HFFc6 (cell line): ENCODE measurements around the gene SCN11A. TPM values are rescaled to one million over a fixed set of nuclear protein-coding genes. Genes with fewer than 3 reads are reported as not detected.
"Not testable (repeated sequence)": the region's sequence is repeated elsewhere in the genome, so short reads cannot be mapped to it uniquely, and the experiment has no call there.

Experiments
- DNase-seq: peaks from one replicate; pipeline ENCODE4 v3.0.0-alpha.2; 2018
- H3K27ac Mint-ChIP-seq: 2 replicates; pipeline ENCODE4 v1.8.0; 2020; ENCODE audit warnings: mild to moderate bottlenecking, mixed read lengths
- H3K27me3 Mint-ChIP-seq: 2 replicates; pipeline ENCODE4 v1.8.0; 2021; ENCODE audit warnings: mild to moderate bottlenecking, moderate library complexity, mixed read lengths; ENCODE audit not compliant: insufficient read depth
- H3K36me3 Mint-ChIP-seq: 2 replicates; pipeline ENCODE4 v1.8.0; 2021; ENCODE audit warnings: low read depth, mixed read lengths
- H3K4me1 Mint-ChIP-seq: 2 replicates; pipeline ENCODE4 v1.8.0; 2020; ENCODE audit warnings: low read depth, mixed read lengths
- H3K4me3 Mint-ChIP-seq: 2 replicates; pipeline ENCODE4 v1.8.0; 2020; ENCODE audit warnings: mild to moderate bottlenecking, moderate library complexity, mixed read lengths
- H3K9me3 Mint-ChIP-seq: 2 replicates; pipeline ENCODE4 v1.8.0; 2020; ENCODE audit warnings: mild to moderate bottlenecking, mixed read lengths
- total RNA-seq, 6 experiments: library from RNA; stranded (reverse); fragmentation: NEBNext Ultra II Directional; extraction: Animal tissue kit (Norgen Biotek cat#: 25700); gene quantifications; 2 replicates in 1 of 6; 3 replicates in 5 of 6; pipeline ENCODE4 v1.2.3, GENCODE V29; 2021
- TF ChIP-seq, protein P1 (sequence below): fragments of 200-600 bp; sonication (generic); IDR thresholded peaks from 2 replicates; pipeline ENCODE4 v1.5.0; 2021; ENCODE audit warnings: antibody characterized with exemption, mild to moderate bottlenecking

The SCN11A gene
- total RNA-seq, 6 experiments from 2014 or later, result not detected

DNA sequence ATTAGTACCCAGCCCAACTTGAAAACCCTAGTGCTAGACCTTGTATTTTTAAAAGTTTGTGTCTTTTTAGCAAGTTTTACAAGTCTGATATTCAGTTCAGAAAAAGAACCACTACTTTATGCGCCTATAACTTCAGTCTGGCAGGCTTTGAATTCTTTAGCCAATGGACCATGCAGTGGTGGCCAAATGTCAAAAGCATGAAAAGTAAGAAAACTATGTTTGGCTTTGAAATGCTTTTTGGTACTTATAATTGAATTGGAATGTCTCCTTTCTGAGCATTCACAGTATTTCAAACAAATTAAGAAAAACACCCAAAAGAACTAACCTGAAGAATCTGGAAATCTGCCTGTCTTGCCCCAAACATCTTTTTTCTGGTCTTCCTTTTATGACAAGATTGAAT is 12.9 kb upstream of the SCN11A start:
- Mint-ChIP-seq H3K27ac (peak overlapping the region; percentile 55), H3K36me3 (peaks cover 7% of the 10 kb centered on the region), H3K4me3 (no peak overlapping the region), H3K27me3 (no peaks in the 10 kb centered on the region; the same call in 1 of the 2 replicates), H3K4me1 (peaks cover 42% of the 10 kb centered on the region), H3K9me3 (no peaks in the 10 kb centered on the region)
- peak; percentile 63 for DNase-seq
- TF ChIP-seq, protein P1, sequence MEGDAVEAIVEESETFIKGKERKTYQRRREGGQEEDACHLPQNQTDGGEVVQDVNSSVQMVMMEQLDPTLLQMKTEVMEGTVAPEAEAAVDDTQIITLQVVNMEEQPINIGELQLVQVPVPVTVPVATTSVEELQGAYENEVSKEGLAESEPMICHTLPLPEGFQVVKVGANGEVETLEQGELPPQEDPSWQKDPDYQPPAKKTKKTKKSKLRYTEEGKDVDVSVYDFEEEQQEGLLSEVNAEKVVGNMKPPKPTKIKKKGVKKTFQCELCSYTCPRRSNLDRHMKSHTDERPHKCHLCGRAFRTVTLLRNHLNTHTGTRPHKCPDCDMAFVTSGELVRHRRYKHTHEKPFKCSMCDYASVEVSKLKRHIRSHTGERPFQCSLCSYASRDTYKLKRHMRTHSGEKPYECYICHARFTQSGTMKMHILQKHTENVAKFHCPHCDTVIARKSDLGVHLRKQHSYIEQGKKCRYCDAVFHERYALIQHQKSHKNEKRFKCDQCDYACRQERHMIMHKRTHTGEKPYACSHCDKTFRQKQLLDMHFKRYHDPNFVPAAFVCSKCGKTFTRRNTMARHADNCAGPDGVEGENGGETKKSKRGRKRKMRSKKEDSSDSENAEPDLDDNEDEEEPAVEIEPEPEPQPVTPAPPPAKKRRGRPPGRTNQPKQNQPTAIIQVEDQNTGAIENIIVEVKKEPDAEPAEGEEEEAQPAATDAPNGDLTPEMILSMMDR, result no peak

DNA sequence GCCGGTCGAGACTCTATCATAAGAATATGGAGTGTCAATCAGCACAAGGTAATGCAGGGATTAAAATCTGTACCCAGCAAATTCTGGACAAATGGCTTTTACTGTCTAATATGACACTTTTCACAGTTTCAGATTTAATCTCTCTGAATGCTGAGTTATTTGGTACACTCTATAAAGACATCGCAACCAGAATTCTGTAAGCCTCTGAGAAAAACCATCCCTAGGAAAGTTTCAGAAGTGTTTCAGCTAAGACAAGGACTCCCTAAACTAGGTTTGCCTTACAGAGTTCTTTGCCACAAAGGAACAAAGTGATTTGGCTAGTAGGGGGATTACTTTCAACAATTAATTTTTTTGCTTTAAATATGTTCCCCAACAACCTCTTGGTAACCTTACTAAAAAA is 11.4 kb upstream of the SCN11A start:
- Mint-ChIP-seq H3K36me3 (peaks cover 7% of the 10 kb centered on the region), H3K27ac (no peak overlapping the region), H3K4me1 (peaks cover 51% of the 10 kb centered on the region), H3K27me3 (no peaks in the 10 kb centered on the region; the same call in 1 of the 2 replicates), H3K4me3 (no peak overlapping the region), H3K9me3 (no peaks in the 10 kb centered on the region)
- TF ChIP-seq, protein P1, result no peak
- DNase-seq, result no peak

DNA sequence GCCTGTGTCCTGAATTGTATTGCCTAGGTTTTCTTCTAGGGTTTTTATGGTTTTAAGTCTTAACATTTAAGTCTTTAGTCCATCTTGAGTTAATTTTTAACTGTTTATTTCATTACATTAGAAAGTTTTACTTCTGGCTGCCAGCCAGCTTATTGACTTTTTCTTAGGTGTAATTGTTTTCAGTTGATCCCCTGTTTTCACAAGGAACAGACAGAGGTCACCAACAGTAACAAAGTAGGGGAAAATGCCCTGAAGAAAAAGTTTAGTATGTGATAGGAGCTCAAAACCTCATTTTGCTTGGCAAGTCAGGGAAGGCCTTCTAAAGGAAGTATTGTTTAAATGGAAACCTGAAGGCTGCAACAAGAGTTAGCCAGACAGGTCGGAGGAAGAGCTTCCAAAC is 10.4 kb upstream of the SCN11A start:
- Mint-ChIP-seq H3K9me3 (no peaks in the 10 kb centered on the region), H3K4me1 (peaks cover 46% of the 10 kb centered on the region), H3K4me3 (no peak overlapping the region), H3K27ac (peak overlapping the region; percentile 12; the same call in 1 of the 2 replicates), H3K36me3 (peaks cover under 1% of the 10 kb centered on the region; the same call in 1 of the 2 replicates), H3K27me3 (no peaks in the 10 kb centered on the region; the same call in 1 of the 2 replicates)
- TF ChIP-seq, protein P1, result no peak
- no peak for DNase-seq

DNA sequence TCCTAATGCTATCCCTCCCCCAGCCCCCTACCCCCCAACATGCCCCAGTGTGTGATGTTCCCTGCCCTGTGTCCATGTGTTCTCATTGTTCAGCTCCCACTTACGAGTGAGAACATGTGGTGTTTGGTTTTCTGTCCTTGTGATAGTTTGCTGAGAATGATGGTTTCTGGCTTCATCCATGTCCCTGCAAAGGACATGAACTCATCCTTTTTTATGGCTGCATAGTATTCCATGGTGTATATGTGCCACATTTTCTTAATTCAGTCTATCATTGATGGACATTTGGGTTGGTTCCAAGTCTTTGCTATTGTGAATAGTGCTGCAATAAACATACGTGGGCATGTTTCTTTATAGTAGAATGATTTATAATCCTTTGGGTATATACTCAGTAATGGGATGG is 9.5 kb upstream of the SCN11A start:
- not testable (repeated sequence) for H3K36me3 Mint-ChIP-seq, H3K9me3 Mint-ChIP-seq, H3K4me3 Mint-ChIP-seq, H3K27me3 Mint-ChIP-seq, DNase-seq, H3K27ac Mint-ChIP-seq
- peaks cover 55% of the 10 kb centered on the region for H3K4me1 Mint-ChIP-seq

DNA sequence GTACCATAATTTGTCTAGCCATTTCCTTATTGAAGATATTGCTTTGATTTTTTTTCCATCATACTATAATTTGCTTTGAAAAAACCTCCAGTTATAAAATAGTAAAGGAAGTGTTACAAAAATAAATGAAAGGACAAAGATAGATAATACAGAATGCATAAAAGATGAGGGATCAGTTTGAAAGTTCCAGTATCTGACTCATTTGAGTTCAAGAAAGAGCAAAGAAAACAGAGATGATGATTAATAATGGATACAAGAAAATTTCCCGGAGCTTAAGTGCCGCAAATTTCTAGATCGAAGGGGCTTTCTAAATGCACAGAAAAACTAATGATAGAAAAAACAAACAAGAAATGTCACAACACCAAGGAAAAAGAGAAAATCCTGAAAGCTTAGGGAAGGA is 4.4 kb upstream of the SCN11A start:
- H3K36me3 Mint-ChIP-seq, result no peaks in the 10 kb centered on the region
- peak overlapping the region; percentile 70; the same call in 1 of the 2 replicates for H3K27ac Mint-ChIP-seq
- H3K4me3 Mint-ChIP-seq, result peak overlapping the region; percentile 80
- TF ChIP-seq, protein P1, result no peak
- peaks cover 2% of the 10 kb centered on the region; the same call in 1 of the 2 replicates for H3K27me3 Mint-ChIP-seq
- H3K9me3 Mint-ChIP-seq, result no peaks in the 10 kb centered on the region
- no peak for DNase-seq
- peaks cover 47% of the 10 kb centered on the region for H3K4me1 Mint-ChIP-seq

DNA sequence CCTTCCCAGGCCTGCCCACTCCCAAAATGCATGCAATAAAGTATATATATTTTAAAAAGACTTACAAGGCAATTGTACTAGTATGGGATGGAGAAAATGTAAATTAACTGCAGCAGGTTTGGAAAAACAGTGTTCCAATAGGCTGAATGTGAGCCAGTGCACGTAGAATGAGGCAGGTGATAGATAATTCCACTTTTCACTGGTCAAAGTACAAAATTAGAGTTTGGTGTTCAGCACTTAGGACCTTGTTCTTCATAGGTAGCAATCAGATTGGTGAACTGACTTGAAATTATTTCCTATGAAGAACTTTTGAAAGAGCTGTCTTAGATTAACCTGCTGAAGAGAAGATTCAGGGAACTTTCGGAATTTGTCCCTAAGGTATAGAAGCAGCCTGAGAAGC is 2.0 kb upstream of the SCN11A start:
- TF ChIP-seq, protein P1, result no peak
- no peaks in the 10 kb centered on the region for H3K9me3 Mint-ChIP-seq
- H3K4me1 Mint-ChIP-seq, result peaks cover 39% of the 10 kb centered on the region
- no peaks in the 10 kb centered on the region for H3K36me3 Mint-ChIP-seq
- H3K27me3 Mint-ChIP-seq, result peaks cover 2% of the 10 kb centered on the region; the same call in 1 of the 2 replicates
- no peak overlapping the region for H3K27ac Mint-ChIP-seq
- H3K4me3 Mint-ChIP-seq, result no peak overlapping the region
- DNase-seq, result no peak
